ENCODE measurements around the gene GNE.

GNE gene

DNA sequence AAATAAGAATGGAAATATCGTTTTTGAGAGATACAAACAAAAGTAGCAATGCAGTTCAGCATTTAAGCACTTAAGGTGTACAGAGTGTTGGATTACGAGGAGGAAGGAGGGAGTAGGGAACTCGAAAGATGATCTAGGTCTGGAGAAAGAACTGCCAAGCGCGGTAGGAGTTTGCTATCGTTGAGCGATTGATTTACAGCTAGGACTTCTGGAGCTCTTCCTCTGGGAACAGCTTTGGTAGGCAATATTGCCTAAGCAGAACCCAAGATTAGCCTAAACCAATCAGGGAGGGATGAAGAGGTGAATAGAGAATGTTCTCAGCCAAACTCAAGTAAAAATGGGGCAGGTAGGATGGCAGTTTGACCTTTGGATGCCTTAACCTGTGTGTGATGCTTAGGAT is 66.6 kb downstream of the GNE start:
- Histone ChIP-seq H2BK5ac (ENCODE audit: low read length) (no peak overlapping the region), H2AK5ac (ENCODE audit: low read length) (no peak overlapping the region), H4K5ac (ENCODE audit: low read length) (no peak overlapping the region), H4K8ac (ENCODE audit: low read depth, low read length) (no peak overlapping the region), H2BK15ac (replicated peaks; ENCODE audit: low read depth) (no peak overlapping the region), H3K4me1 (ENCODE audit: control insufficient read depth, low read depth, low read length) (peaks cover 21% of the 10 kb centered on the region), H3K23ac (ENCODE audit: low read length) (no peak overlapping the region), H2BK120ac (ENCODE audit: low read depth, low read length) (no peak overlapping the region), H3K4ac (ENCODE audit: low read depth, low read length) (no peak overlapping the region), H3K9ac (ENCODE audit: low read length) (peak overlapping the region; percentile 90), H3K18ac (ENCODE audit: low read length) (no peak overlapping the region), H3K27ac (ENCODE audit: low read depth, low read length) (no peak overlapping the region), H3K79me1 (ENCODE audit: low read length) (peaks cover 11% of the 10 kb centered on the region), H3K79me2 (ENCODE audit: control insufficient read depth, insufficient read depth, low read length) (peaks cover 40% of the 10 kb centered on the region), H3K4me2 (ENCODE audit: low read length) (peak overlapping the region; percentile 39), H3K4me3 (ENCODE audit: low read length) (peak overlapping the region; percentile 91), H3K27me3 (ENCODE audit: insufficient read depth, low read length, poor library complexity) (no peaks in the 10 kb centered on the region), H3K36me3 (ENCODE audit: control insufficient read depth, insufficient read depth, low read length) (peaks cover 2% of the 10 kb centered on the region), H3K56ac (ENCODE audit: low read length) (peak overlapping the region; percentile 90)
- peak; percentile 20 for DNase-seq
- WGBS (ENCODE audit: extremely low coverage, insufficient coverage, low lambda C conversion rate), result no CpG with 5 or more reads among the region's 7 CpGs

DNA sequence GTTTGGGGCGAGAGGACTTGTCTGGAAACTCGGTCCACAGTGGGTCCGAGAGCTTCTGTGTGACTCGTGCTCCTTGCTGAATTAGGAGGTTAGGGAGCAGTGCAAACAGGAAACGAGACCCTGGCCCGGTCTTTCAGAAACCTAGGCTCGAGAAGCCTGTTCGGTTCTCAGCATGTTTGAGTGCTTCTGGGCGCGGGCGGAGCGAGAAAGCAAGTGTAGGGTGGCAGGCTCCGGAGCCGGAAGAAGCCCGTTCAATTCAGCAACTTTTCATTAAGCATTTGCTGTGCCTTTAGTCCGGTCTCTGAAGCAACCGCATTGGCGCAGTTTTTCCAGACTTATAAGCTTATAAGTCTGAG is 67.0 kb downstream of the GNE start:
- Histone ChIP-seq H2BK15ac (replicated peaks; ENCODE audit: low read depth) (no peak overlapping the region), H3K18ac (ENCODE audit: low read length) (peak overlapping the region; percentile 94), H3K23ac (ENCODE audit: low read length) (peak overlapping the region; percentile 53), H3K4ac (ENCODE audit: low read depth, low read length) (peak overlapping the region; percentile 95), H2BK5ac (ENCODE audit: low read length) (no peak overlapping the region), H3K27ac (ENCODE audit: low read depth, low read length) (peak overlapping the region; percentile 75), H4K8ac (ENCODE audit: low read depth, low read length) (no peak overlapping the region), H3K4me3 (ENCODE audit: low read length) (peak overlapping the region; percentile 91), H3K4me2 (ENCODE audit: low read length) (peak overlapping the region; percentile 39), H3K79me2 (ENCODE audit: control insufficient read depth, insufficient read depth, low read length) (peaks cover 40% of the 10 kb centered on the region), H2BK120ac (ENCODE audit: low read depth, low read length) (no peak overlapping the region), H3K36me3 (ENCODE audit: control insufficient read depth, insufficient read depth, low read length) (peaks cover 2% of the 10 kb centered on the region), H3K27me3 (ENCODE audit: insufficient read depth, low read length, poor library complexity) (no peaks in the 10 kb centered on the region), H3K4me1 (ENCODE audit: control insufficient read depth, low read depth, low read length) (peaks cover 21% of the 10 kb centered on the region), H3K9ac (ENCODE audit: low read length) (peak overlapping the region; percentile 90), H3K79me1 (ENCODE audit: low read length) (peaks cover 11% of the 10 kb centered on the region), H4K5ac (ENCODE audit: low read length) (no peak overlapping the region), H3K56ac (ENCODE audit: low read length) (peak overlapping the region; percentile 90), H2AK5ac (ENCODE audit: low read length) (no peak overlapping the region)
- DNase-seq, result peak; percentile 47
- no CpG with 5 or more reads among the region's 18 CpGs for WGBS (ENCODE audit: extremely low coverage, insufficient coverage, low lambda C conversion rate)

- Histone ChIP-seq H3K4me2 (ENCODE audit: low read length) (peak within 1 kb of the TSS; percentile 39), H3K18ac (ENCODE audit: low read length) (peak within 1 kb of the TSS; percentile 94), H3K56ac (ENCODE audit: low read length) (peak within 1 kb of the TSS; percentile 90), H4K5ac (ENCODE audit: low read length) (no peak within 1 kb of the TSS), H3K4ac (ENCODE audit: low read depth, low read length) (peak within 1 kb of the TSS; percentile 95), H2BK15ac (replicated peaks; ENCODE audit: low read depth) (peak within 1 kb of the TSS; percentile 86), H3K4me1 (ENCODE audit: control insufficient read depth, low read depth, low read length) (peaks cover 21% of the 10 kb centered on the region), H4K8ac (ENCODE audit: low read depth, low read length) (peak within 1 kb of the TSS; percentile 82), H3K9ac (ENCODE audit: low read length) (peak within 1 kb of the TSS; percentile 90), H3K27me3 (ENCODE audit: insufficient read depth, low read length, poor library complexity) (no peaks in the 10 kb centered on the region), H3K4me3 (ENCODE audit: low read length) (peak within 1 kb of the TSS; percentile 91), H2BK120ac (ENCODE audit: low read depth, low read length) (no peak within 1 kb of the TSS), H3K27ac (ENCODE audit: low read depth, low read length) (peak within 1 kb of the TSS; percentile 85), H2AK5ac (ENCODE audit: low read length) (no peak within 1 kb of the TSS), H3K79me2 (ENCODE audit: control insufficient read depth, insufficient read depth, low read length) (peaks cover 40% of the 10 kb centered on the region), H2BK5ac (ENCODE audit: low read length) (peak within 1 kb of the TSS; percentile 53), H3K79me1 (ENCODE audit: low read length) (peaks cover 11% of the 10 kb centered on the region), H3K36me3 (ENCODE audit: control insufficient read depth, insufficient read depth, low read length) (peaks cover 2% of the 10 kb centered on the region), H3K23ac (ENCODE audit: low read length) (peak within 1 kb of the TSS; percentile 53)
- peak; percentile 100 for DNase-seq
- WGBS (ENCODE audit: extremely low coverage, insufficient coverage, low lambda C conversion rate), result no CpG with 5 or more reads among the region's 68 CpGs
These were observed 67.6 kb downstream of the GNE start, which contains the start of gene CLTA for GRCh38 chr9:36190388-36191289. Gene CLTA, plus strand, starts transcription at chr9:36190921. Its CDS starts 136 bp downstream, at chr9:36191057.

- Histone ChIP-seq H3K79me2 (ENCODE audit: control insufficient read depth, insufficient read depth, low read length) (peaks cover 40% of the 10 kb centered on the region), H3K27me3 (ENCODE audit: insufficient read depth, low read length, poor library complexity) (no peaks in the 10 kb centered on the region)
- no CpG with 5 or more reads among the region's 9 CpGs for WGBS (ENCODE audit: extremely low coverage, insufficient coverage, low lambda C conversion rate)
These were observed 68.3 kb downstream of the GNE start for GRCh38 chr9:36189976-36190375.

GRCh38 chr9:36188212-36188611 is 70.0 kb downstream of the GNE start:
- no peak overlapping the region for H2AK5ac ChIP-seq (ENCODE audit: low read length)
- no peak overlapping the region for H2BK120ac ChIP-seq (ENCODE audit: low read depth, low read length)
- no peaks in the 10 kb centered on the region for H3K36me3 ChIP-seq (ENCODE audit: control insufficient read depth, insufficient read depth, low read length)
- peaks cover 23% of the 10 kb centered on the region for H3K79me2 ChIP-seq (ENCODE audit: control insufficient read depth, insufficient read depth, low read length)
- peaks cover 18% of the 10 kb centered on the region for H3K4me1 ChIP-seq (ENCODE audit: control insufficient read depth, low read depth, low read length)
- no peak overlapping the region for H4K8ac ChIP-seq (ENCODE audit: low read depth, low read length)
- H3K4me2 ChIP-seq (ENCODE audit: low read length), result no peak overlapping the region
- no peaks in the 10 kb centered on the region for H3K27me3 ChIP-seq (ENCODE audit: insufficient read depth, low read length, poor library complexity)
- no peak overlapping the region for H4K5ac ChIP-seq (ENCODE audit: low read length)
- H3K9ac ChIP-seq (ENCODE audit: low read length), result no peak overlapping the region
- DNase-seq, result peak; percentile 87
- no peak overlapping the region for H2BK15ac ChIP-seq (replicated peaks; ENCODE audit: low read depth)
- no peak overlapping the region for H3K23ac ChIP-seq (ENCODE audit: low read length)
- no peak overlapping the region for H3K4ac ChIP-seq (ENCODE audit: low read depth, low read length)
- peak overlapping the region; percentile 45 for H3K56ac ChIP-seq (ENCODE audit: low read length)
- WGBS (ENCODE audit: extremely low coverage, insufficient coverage, low lambda C conversion rate), result no CpG with 5 or more reads among the region's 5 CpGs
- no peak overlapping the region for H3K27ac ChIP-seq (ENCODE audit: low read depth, low read length)
- no peak overlapping the region for H3K18ac ChIP-seq (ENCODE audit: low read length)
- no peak overlapping the region for H2BK5ac ChIP-seq (ENCODE audit: low read length)
- H3K79me1 ChIP-seq (ENCODE audit: low read length), result peaks cover 2% of the 10 kb centered on the region
- H3K4me3 ChIP-seq (ENCODE audit: low read length), result no peak overlapping the region

More at GRCh38 chr9:36189976-36190375, 68.3 kb downstream of the GNE start:
- Histone ChIP-seq H3K4me3 (ENCODE audit: low read length) (no peak overlapping the region), H4K8ac (ENCODE audit: low read depth, low read length) (no peak overlapping the region), H2BK15ac (replicated peaks; ENCODE audit: low read depth) (peak overlapping the region; percentile 86), H4K5ac (ENCODE audit: low read length) (no peak overlapping the region), H3K4me2 (ENCODE audit: low read length) (peak overlapping the region; percentile 38), H2BK5ac (ENCODE audit: low read length) (peak overlapping the region; percentile 53), H3K36me3 (ENCODE audit: control insufficient read depth, insufficient read depth, low read length) (peaks cover 2% of the 10 kb centered on the region), H2BK120ac (ENCODE audit: low read depth, low read length) (no peak overlapping the region), H3K27ac (ENCODE audit: low read depth, low read length) (peak overlapping the region; percentile 7), H3K4ac (ENCODE audit: low read depth, low read length) (no peak overlapping the region), H3K4me1 (ENCODE audit: control insufficient read depth, low read depth, low read length) (peaks cover 21% of the 10 kb centered on the region), H3K23ac (ENCODE audit: low read length) (no peak overlapping the region), H3K79me1 (ENCODE audit: low read length) (peaks cover 11% of the 10 kb centered on the region), H2AK5ac (ENCODE audit: low read length) (no peak overlapping the region), H3K18ac (ENCODE audit: low read length) (peak overlapping the region; percentile 56), H3K56ac (ENCODE audit: low read length) (peak overlapping the region; percentile 85), H3K9ac (ENCODE audit: low read length) (peak overlapping the region; percentile 53)
- DNase-seq, result peak; percentile 69

All from mesendoderm (in vitro differentiated cells).